ENCODE results near the gene SLCO4A1. TPM values are rescaled to one million over a fixed set of nuclear protein-coding genes. Genes with fewer than 3 reads are reported as not detected.

Gene SLCO4A1
- total and polyA plus RNA-seq, 9 of the 15 experiments (the other 6 are each of a cell fraction or from before 2014, with no cell fraction given): 1.6 to 21.9 (median 12.8) TPM

DNA sequence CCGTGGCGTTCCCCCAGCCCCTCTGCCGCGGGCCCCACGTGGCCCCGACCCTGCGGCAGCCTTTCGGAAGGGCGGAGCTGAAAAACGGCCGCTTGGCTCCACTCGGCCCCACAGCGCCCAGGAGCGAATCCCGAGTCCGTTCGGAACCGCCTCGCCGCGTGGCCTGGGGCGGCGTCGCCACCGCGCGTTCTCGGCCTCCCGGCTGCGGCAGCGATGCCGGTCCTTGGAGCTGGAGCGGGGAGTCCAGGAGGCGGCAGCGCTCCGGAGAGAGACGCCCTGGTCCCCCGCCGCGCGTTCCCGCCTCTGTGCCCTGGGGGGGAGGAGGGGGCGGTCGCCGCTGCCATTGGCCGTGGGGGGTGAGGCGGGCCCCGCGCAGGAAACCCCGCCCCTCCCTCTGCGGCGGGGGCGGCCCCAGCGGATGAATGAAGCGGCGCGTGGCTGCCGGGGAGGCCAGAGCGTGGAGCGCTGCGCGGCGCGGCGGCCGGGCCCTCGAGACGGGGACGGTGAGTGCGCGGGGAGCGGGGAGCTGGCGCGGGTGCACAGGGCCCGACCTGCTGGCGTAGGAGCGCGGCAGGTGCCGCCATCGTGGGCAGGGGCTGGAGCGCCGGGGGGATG lies at the start of gene SLCO4A1 (continued):
- TF ChIP-seq, protein P1, sequence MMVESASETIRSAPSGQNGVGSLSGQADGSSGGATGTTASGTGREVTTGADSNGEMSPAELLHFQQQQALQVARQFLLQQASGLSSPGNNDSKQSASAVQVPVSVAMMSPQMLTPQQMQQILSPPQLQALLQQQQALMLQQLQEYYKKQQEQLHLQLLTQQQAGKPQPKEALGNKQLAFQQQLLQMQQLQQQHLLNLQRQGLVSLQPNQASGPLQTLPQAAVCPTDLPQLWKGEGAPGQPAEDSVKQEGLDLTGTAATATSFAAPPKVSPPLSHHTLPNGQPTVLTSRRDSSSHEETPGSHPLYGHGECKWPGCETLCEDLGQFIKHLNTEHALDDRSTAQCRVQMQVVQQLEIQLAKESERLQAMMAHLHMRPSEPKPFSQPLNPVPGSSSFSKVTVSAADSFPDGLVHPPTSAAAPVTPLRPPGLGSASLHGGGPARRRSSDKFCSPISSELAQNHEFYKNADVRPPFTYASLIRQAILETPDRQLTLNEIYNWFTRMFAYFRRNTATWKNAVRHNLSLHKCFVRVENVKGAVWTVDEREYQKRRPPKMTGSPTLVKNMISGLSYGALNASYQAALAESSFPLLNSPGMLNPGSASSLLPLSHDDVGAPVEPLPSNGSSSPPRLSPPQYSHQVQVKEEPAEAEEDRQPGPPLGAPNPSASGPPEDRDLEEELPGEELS (CRISPR knock-in tag; IDR thresholded peaks at IDR 0.05; ENCODE audit: borderline replicate concordance): no peak
- no peak for TF ChIP-seq NR2C1 (IDR thresholded peaks at IDR 0.05)
- no peak for TF ChIP-seq NR2C1 (tag; IDR thresholded peaks at IDR 0.05)
- peak; percentile 62 for TF ChIP-seq PHF20 (IDR thresholded peaks at IDR 0.05; ENCODE audit: partially characterized antibody)
- TF ChIP-seq SNRNP70 (optimal IDR thresholded peaks at IDR 0.05; ENCODE audit: low read depth, low read length): no peak
- no peak for TF ChIP-seq ZBTB26 (CRISPR knock-in tag; IDR thresholded peaks at IDR 0.05)
- TF ChIP-seq ZNF589 (CRISPR knock-in tag; IDR thresholded peaks at IDR 0.05; ENCODE audit: low read depth): no peak
- TF ChIP-seq CSDE1 (IDR thresholded peaks at IDR 0.05): no peak
- TF ChIP-seq SIN3A (IDR thresholded peaks at IDR 0.05; ENCODE audit: borderline replicate concordance in 2 of 2, control insufficient read depth in 1 of 2, low read depth in 2 of 2, low read length in 2 of 2): peak; percentile 73 to 82; a peak in 3 of 4 replicates
- peak; percentile 58 to 66; a peak in 1 of 4 replicates for TF ChIP-seq UBTF (IDR thresholded peaks at IDR 0.05; ENCODE audit: borderline replicate concordance in 1 of 2, low read depth in 2 of 2, low read length in 2 of 2)
- no peak for TF ChIP-seq NEUROD1 (IDR thresholded peaks at IDR 0.05; ENCODE audit: borderline replicate concordance, low read depth, low read length, partially characterized antibody)
- TF ChIP-seq BRD9 (IDR thresholded peaks at IDR 0.05; ENCODE audit: low read depth, partially characterized antibody): no peak
- no peak for TF ChIP-seq HIVEP1 (CRISPR knock-in tag; IDR thresholded peaks at IDR 0.05)
- TF ChIP-seq NUFIP1 (IDR thresholded peaks at IDR 0.05; ENCODE audit: partially characterized antibody): no peak
- no peak for TF ChIP-seq BCL6 (CRISPR knock-in tag; IDR thresholded peaks at IDR 0.05)
- no peak for TF ChIP-seq RFX5 (IDR thresholded peaks at IDR 0.05; ENCODE audit: low read depth, low read length)
- TF ChIP-seq MXI1 (IDR thresholded peaks at IDR 0.05; ENCODE audit: low read depth, low read length): no peak
- no peak for TF ChIP-seq CC2D1A (IDR thresholded peaks at IDR 0.05)
- TF ChIP-seq HMGN3 (IDR thresholded peaks at IDR 0.05; ENCODE audit: borderline replicate concordance, extremely low read depth, insufficient read length, low read depth, low read length): peak; percentile 63
- TF ChIP-seq, protein P2, sequence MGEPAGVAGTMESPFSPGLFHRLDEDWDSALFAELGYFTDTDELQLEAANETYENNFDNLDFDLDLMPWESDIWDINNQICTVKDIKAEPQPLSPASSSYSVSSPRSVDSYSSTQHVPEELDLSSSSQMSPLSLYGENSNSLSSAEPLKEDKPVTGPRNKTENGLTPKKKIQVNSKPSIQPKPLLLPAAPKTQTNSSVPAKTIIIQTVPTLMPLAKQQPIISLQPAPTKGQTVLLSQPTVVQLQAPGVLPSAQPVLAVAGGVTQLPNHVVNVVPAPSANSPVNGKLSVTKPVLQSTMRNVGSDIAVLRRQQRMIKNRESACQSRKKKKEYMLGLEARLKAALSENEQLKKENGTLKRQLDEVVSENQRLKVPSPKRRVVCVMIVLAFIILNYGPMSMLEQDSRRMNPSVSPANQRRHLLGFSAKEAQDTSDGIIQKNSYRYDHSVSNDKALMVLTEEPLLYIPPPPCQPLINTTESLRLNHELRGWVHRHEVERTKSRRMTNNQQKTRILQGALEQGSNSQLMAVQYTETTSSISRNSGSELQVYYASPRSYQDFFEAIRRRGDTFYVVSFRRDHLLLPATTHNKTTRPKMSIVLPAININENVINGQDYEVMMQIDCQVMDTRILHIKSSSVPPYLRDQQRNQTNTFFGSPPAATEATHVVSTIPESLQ (CRISPR knock-in tag; IDR thresholded peaks at IDR 0.05): peak; percentile 79; the same call in 1 of the 2 replicates
- no peak for TF ChIP-seq SMARCC2 (IDR thresholded peaks at IDR 0.05; ENCODE audit: low read depth)
- TF ChIP-seq BRD4 (IDR thresholded peaks at IDR 0.05): no peak

Measured in K562 (cell line).